ENCODE measurements around the gene MRGPRD. TPM values are rescaled to one million over a fixed set of nuclear protein-coding genes. Genes with fewer than 3 reads are reported as not detected.

MRGPRD gene
- total RNA-seq, 1 donor from 2014 or later: not detected

DNA sequence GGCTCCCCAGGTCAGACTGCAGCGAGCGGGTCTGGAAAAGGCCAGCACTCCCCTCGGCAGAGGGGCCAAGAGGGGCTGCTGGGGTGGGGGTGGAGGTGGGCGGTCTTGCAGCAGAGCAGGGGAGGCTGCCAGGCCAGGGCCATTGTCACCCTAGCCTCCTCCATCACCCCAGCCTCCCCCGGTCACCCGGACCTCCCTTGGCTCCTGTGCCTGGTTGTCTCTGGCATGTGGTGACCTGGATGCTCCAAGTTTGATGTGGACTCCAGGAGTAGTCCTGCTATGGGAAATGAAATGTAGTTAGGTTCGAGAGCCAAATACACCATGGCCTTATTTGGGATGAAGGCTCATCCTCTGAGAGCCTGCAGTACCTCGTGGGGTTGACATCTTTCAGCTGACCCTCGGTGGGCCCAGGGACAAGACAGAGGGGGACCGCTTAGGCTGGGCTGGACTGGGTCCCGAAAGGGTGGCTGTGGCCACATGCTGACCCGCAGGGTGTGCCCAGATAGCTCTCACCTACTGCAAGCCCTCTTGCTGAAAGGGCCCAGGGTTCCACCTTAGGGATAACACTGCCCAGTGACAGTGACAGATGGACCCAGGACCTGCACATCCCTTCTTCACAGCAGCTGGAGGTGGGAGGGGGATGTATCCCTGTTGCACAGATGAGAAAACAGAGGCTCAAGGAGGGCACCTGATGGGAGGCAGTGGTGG, 24.1 kb downstream of the MRGPRD start:
- H3K27me3 ChIP-seq (ENCODE audit: low read depth): no peaks in the 10 kb centered on the region
- no peak overlapping the region for H3K27ac ChIP-seq (replicated peaks)
- H3K4me3 ChIP-seq: no peak overlapping the region
- H3K4me1 ChIP-seq: peaks cover 9% of the 10 kb centered on the region
- peaks cover 5% of the 10 kb centered on the region for H3K9me3 ChIP-seq (replicated peaks)
- intact Hi-C loops (cut with micrococcal nuclease): no loop called here
- DNase-seq: no peak
- TF ChIP-seq, protein P1, sequence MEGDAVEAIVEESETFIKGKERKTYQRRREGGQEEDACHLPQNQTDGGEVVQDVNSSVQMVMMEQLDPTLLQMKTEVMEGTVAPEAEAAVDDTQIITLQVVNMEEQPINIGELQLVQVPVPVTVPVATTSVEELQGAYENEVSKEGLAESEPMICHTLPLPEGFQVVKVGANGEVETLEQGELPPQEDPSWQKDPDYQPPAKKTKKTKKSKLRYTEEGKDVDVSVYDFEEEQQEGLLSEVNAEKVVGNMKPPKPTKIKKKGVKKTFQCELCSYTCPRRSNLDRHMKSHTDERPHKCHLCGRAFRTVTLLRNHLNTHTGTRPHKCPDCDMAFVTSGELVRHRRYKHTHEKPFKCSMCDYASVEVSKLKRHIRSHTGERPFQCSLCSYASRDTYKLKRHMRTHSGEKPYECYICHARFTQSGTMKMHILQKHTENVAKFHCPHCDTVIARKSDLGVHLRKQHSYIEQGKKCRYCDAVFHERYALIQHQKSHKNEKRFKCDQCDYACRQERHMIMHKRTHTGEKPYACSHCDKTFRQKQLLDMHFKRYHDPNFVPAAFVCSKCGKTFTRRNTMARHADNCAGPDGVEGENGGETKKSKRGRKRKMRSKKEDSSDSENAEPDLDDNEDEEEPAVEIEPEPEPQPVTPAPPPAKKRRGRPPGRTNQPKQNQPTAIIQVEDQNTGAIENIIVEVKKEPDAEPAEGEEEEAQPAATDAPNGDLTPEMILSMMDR (IDR thresholded peaks at IDR 0.05; ENCODE audit: borderline replicate concordance): no peak
- H3K36me3 ChIP-seq: no peaks in the 10 kb centered on the region

DNA sequence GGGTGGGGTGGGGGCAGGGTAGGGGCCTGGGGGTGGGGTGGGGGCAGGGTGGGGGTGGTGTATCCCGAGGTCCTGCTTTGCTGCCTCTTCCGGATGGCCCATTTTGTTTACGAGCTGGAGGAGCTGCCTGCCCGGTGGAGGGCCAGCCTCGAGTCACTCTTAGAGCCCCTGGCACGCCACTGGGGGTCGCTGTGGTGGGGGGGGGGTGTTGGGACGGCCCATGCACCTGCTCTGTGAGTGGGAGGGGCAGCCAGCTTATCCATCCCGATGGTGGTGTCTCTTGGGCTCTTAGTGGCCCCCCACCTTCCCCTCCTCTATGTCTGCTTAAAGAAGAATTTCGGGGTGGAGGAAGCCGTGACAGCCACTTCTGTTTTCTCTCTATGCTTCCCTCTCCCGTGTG, 24.6 kb downstream of the MRGPRD start:
- no peak overlapping the region for H3K4me3 ChIP-seq
- peaks cover 5% of the 10 kb centered on the region for H3K9me3 ChIP-seq (replicated peaks)
- no peak for DNase-seq
- H3K36me3 ChIP-seq: no peaks in the 10 kb centered on the region
- TF ChIP-seq, protein P1 (IDR thresholded peaks at IDR 0.05; ENCODE audit: borderline replicate concordance): no peak
- H3K27me3 ChIP-seq (ENCODE audit: low read depth): no peaks in the 10 kb centered on the region
- no peak overlapping the region for H3K27ac ChIP-seq (replicated peaks)
- H3K4me1 ChIP-seq: peaks cover 9% of the 10 kb centered on the region
- intact Hi-C loops (cut with micrococcal nuclease): no loop called here

DNA sequence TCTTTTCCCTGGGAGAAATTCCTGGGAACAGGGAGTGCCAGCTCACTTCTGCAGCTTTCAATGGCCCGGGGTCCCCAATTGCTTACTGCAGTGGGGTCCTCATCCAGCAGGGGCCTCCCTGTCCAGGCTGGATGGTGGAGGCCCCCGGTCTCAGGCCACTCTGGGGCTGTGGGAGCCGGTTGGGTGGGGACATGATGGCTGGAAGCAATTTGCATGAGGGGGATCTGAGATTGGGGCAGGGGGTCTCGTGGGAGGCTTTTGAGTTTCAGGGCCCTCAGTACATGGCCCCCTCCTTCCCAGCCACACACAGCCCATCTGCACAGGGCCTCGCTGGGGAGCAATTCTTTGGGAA, 25.2 kb downstream of the MRGPRD start:
- H3K4me1 ChIP-seq: peaks cover 9% of the 10 kb centered on the region
- TF ChIP-seq, protein P1 (IDR thresholded peaks at IDR 0.05; ENCODE audit: borderline replicate concordance): no peak
- H3K27ac ChIP-seq (replicated peaks): no peak overlapping the region
- no peak for DNase-seq
- no peaks in the 10 kb centered on the region for H3K36me3 ChIP-seq
- H3K9me3 ChIP-seq (replicated peaks): peaks cover 5% of the 10 kb centered on the region
- intact Hi-C loops (cut with micrococcal nuclease): no loop called here
- H3K27me3 ChIP-seq (ENCODE audit: low read depth): no peaks in the 10 kb centered on the region
- peak overlapping the region; percentile 29 for H3K4me3 ChIP-seq

DNA sequence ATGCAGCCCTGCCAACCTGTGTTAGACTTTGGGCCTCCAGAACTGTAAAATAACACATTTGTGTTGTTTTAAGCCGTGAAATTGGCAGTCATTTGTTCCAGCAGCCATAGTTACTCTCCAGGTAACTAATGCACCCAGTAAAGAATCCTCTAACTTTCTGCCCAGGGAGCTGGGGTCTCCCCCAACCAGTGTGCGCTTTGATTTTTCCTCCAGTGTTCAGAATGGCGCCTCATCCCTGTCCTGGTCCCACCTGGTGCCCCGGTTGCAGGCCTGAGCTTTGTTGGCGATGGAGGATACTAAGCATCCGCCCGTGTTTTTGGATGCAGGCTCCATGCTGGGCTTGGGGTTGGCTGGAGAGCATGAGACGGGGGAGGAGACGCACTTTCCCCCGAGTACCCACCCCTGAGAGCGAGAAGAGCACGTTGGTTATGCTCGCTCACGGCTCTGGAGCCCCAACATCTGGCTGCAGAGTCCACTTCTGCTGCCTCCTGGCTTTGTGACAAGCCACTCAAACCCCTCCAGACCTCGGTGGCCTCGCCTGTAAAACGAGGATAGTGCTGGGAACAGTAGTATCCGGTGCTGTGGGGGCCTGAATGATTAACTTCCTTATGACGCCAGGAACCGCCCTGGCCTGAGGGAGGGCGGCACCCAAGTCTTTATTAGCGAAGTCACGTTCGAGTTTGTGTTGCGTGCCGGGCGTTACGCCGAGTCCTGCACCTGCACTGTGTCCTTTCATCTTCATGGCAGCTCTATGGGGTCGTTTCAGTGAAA, 25.8 kb downstream of the MRGPRD start:
- Histone ChIP-seq H3K9me3 (replicated peaks) (peaks cover 5% of the 10 kb centered on the region), H3K4me1 (peaks cover 9% of the 10 kb centered on the region), H3K27me3 (ENCODE audit: low read depth) (no peaks in the 10 kb centered on the region), H3K4me3 (peak overlapping the region; percentile 29), H3K27ac (replicated peaks) (no peak overlapping the region), H3K36me3 (no peaks in the 10 kb centered on the region)
- DNase-seq: peak; percentile 39
- TF ChIP-seq, protein P1 (IDR thresholded peaks at IDR 0.05; ENCODE audit: borderline replicate concordance): no peak
- intact Hi-C loops (cut with micrococcal nuclease): no loop called here

DNA sequence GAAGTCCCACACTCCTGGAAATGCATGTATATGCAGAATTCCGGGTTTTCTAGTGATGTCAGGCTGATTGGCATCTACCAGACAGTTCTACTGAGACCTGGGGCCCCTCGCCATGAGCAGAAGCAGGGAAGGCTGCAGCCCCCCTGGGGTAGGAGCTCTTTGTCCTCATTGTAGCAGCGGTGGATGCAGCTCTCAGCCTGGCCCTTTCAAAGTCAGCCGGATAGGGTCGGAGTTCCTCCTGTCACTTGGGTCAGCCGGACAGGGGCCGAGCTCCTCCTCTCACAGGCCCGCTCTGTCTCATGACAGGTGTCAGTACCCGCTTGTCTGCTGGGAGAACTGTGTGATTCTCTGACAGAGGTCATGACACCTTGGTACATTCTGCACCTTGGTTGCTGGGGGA, 30.0 kb downstream of the MRGPRD start:
- Histone ChIP-seq H3K27me3 (ENCODE audit: low read depth) (no peaks in the 10 kb centered on the region), H3K9me3 (replicated peaks) (no peaks in the 10 kb centered on the region), H3K27ac (replicated peaks) (no peak overlapping the region), H3K4me1 (peaks cover 18% of the 10 kb centered on the region), H3K4me3 (no peak overlapping the region), H3K36me3 (no peaks in the 10 kb centered on the region)
- intact Hi-C loops (cut with micrococcal nuclease): no loop called here
- no peak for DNase-seq
- TF ChIP-seq, protein P1 (IDR thresholded peaks at IDR 0.05; ENCODE audit: borderline replicate concordance): no peak
